ENCODE measurements around the gene AGRP. TPM values are rescaled to one million over a fixed set of nuclear protein-coding genes. Genes with fewer than 3 reads are reported as not detected.

Gene AGRP
- not detected in 2 replicates for total RNA-seq
- 0.71 TPM in 1 of 2 replicates, not detected in the other for polyA plus RNA-seq

GRCh38 chr16:67483150-67483549 lies at the start of gene AGRP:
TSS of gene AGRP (minus strand) at chr16:67483547. CDS start at chr16:67483398, 149 bp downstream.
- Histone ChIP-seq H3K4me3 (no peak within 1 kb of the TSS), H3K9me3 (ENCODE audit: low read depth) (no peaks in the 10 kb centered on the region), H3K27ac (peak within 1 kb of the TSS; percentile 29), H3K36me3 (no peaks in the 10 kb centered on the region), H3K4me1 (ENCODE audit: low read depth) (peaks cover 15% of the 10 kb centered on the region), H3K27me3 (no peaks in the 10 kb centered on the region)
- DNase-seq (ENCODE audit: low read depth in 1 of 2, low spot score in 1 of 2): no peak
- TF ChIP-seq CTCF (IDR thresholded peaks at IDR 0.05; ENCODE audit: low read depth, low read length): no peak

GRCh38 chr16:67531247-67531646 lies 47.9 kb upstream of the AGRP start:
- Histone ChIP-seq H3K36me3 (no peaks in the 10 kb centered on the region), H3K27ac (no peak overlapping the region), H3K9me3 (ENCODE audit: low read depth) (no peaks in the 10 kb centered on the region), H3K4me3 (no peak overlapping the region), H3K4me1 (ENCODE audit: low read depth) (peaks cover 13% of the 10 kb centered on the region), H3K27me3 (peaks cover 48% of the 10 kb centered on the region)
- TF ChIP-seq CTCF (IDR thresholded peaks at IDR 0.05; ENCODE audit: low read depth, low read length): no peak
- no peak for DNase-seq (ENCODE audit: low read depth in 1 of 2, low spot score in 1 of 2)

DNA sequence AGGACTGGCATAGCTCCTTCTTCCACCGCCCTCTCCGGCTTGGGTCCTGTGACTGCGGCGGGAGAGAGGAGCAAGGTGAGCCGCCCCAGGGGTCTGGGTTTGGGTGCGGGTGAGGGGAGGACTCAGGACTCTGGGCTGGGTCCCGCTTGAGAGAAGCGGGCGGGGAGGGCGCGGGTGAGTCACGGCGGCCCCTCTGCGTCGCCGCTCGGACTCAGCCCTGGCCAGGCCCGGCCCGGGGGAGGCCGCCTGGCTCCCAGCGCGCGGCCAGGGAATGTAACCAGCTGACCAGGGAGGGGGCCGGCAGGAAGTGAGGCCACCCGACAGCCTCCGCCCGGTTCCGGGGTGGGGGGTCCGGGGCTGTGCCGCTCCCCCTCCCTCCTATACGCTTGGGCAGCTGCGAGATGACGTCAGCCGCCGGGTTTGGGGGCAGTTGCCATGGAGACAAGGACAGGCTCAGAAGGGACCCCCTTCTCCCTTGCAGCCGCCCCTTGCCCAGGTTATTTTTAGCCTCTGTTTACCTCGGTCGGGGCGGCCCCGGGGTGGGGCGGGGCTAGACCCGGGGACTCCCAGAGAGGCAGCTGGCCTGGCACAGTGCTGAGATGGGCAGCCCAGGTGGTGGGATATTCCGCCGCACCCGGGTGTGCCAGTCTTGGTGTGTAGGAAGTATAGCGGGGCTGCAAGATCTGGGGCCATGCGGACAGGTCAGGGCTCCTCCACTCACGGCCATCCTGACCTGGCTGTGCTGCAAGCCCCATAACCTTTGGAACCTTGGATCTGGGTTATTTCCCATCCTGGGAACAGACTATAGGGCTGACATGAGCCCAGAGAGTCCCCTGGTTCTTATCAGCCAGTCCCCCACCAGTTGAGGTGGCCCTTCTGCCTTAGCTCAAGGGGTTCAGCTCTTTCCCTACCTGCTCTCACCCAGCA lies 46.9 kb upstream of the AGRP start:
- Histone ChIP-seq H3K4me1 (ENCODE audit: low read depth) (peaks cover 13% of the 10 kb centered on the region), H3K27ac (no peak overlapping the region), H3K27me3 (peaks cover 40% of the 10 kb centered on the region), H3K4me3 (peak overlapping the region; percentile 77), H3K36me3 (no peaks in the 10 kb centered on the region), H3K9me3 (ENCODE audit: low read depth) (no peaks in the 10 kb centered on the region)
- DNase-seq (ENCODE audit: low read depth in 1 of 2, low spot score in 1 of 2): peak; percentile 59 to 85
- no peak for TF ChIP-seq CTCF (IDR thresholded peaks at IDR 0.05; ENCODE audit: low read depth, low read length)

DNA sequence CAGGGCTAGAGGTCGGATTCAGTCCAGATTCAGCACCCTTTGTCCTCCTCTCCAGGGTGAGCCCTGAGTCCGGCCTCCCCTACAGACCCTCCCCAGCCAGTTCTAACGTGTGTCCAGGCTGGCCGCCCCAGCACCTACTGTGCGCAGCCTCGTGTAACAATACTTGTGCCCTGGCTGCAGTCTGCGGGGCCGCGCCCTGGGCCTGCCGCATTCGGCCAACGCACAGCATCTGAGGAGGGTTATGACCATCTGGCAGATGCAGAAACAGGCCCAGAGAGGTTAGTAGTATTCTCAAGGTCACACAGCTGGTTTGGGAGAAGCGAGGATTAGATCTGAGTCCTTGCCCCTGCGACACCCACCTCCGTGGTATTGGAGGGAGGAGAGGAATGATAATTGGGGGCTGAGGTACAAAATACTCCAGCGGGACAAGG lies 46.2 kb upstream of the AGRP start:
- Histone ChIP-seq H3K4me1 (ENCODE audit: low read depth) (peaks cover 13% of the 10 kb centered on the region), H3K36me3 (no peaks in the 10 kb centered on the region), H3K9me3 (ENCODE audit: low read depth) (no peaks in the 10 kb centered on the region), H3K4me3 (peak overlapping the region; percentile 77), H3K27ac (no peak overlapping the region), H3K27me3 (peaks cover 41% of the 10 kb centered on the region)
- no peak for TF ChIP-seq CTCF (IDR thresholded peaks at IDR 0.05; ENCODE audit: low read depth, low read length)
- DNase-seq (ENCODE audit: low read depth in 1 of 2, low spot score in 1 of 2): peak in 1 of 2 donors; percentile 31

GRCh38 chr16:67528870-67529581 lies 45.7 kb upstream of the AGRP start:
- H3K4me1 ChIP-seq (ENCODE audit: low read depth): peaks cover 13% of the 10 kb centered on the region
- DNase-seq (ENCODE audit: low read depth in 1 of 2, low spot score in 1 of 2): peak; percentile 37 to 50
- TF ChIP-seq CTCF (IDR thresholded peaks at IDR 0.05; ENCODE audit: low read depth, low read length): no peak
- H3K27ac ChIP-seq: peak overlapping the region; percentile 51
- no peaks in the 10 kb centered on the region for H3K9me3 ChIP-seq (ENCODE audit: low read depth)
- no peaks in the 10 kb centered on the region for H3K36me3 ChIP-seq
- H3K27me3 ChIP-seq: peaks cover 41% of the 10 kb centered on the region
- peak overlapping the region; percentile 77 for H3K4me3 ChIP-seq
